Fibroblast of the aortic adventitia (primary cell): Measurements from ENCODE around the gene LIN28B. TPM values are rescaled to one million over a fixed set of nuclear protein-coding genes. Genes with fewer than 3 reads are reported as not detected.
"Not testable (repeated sequence)": the region's sequence is repeated elsewhere in the genome, so short reads cannot be mapped to it uniquely, and the experiment has no call there.

ENCODE experiments used
- DNase-seq: peaks from one replicate; pipeline ENCODE4 v3.0.0-alpha.2; 2010; ENCODE audit warnings: low read depth
- H3K4me3 ChIP-seq: 2 replicates; pipeline ENCODE4 v1.5.1; 2011; ENCODE audit warnings: low read depth, mild to moderate bottlenecking, control low read depth, low read length, moderate library complexity
- total RNA-seq: library from RNA; depleted of rRNA; stranded (reverse); fragments of >200 nt; gene quantifications from 2 replicates; pipeline ENCODE4 v1.2.3, GENCODE V29; 2012; ENCODE audit warnings: low replicate concordance
- TF ChIP-seq, protein P1 (sequence below): IDR thresholded peaks from 2 replicates; pipeline ENCODE4 v1.5.1; 2011; ENCODE audit warnings: mild to moderate bottlenecking, low read length, control low read depth, inconsistent platforms; ENCODE audit not compliant: insufficient read depth

LIN28B gene
- total RNA-seq, 1 donor = not detected

DNA sequence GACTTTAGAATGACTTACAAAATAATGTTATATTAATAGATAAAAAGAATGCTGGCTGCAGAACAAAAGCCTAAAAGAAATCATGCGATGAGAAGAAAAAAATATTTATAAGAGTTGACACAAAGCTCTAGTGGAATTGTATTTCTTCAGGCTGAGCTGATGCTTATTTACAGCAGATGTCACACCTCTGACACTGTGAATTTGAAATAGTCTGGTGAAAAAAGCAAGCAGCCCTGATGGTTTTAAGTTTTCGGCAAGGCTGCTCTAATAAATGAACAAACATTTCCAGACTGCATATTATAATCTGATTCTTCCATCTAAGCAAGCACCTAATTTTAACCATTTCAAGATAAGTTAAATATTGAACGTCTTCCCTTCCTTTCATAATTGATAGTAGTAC lies 109.9 kb downstream of the LIN28B start:
- no peak for DNase-seq
- TF ChIP-seq, protein P1, sequence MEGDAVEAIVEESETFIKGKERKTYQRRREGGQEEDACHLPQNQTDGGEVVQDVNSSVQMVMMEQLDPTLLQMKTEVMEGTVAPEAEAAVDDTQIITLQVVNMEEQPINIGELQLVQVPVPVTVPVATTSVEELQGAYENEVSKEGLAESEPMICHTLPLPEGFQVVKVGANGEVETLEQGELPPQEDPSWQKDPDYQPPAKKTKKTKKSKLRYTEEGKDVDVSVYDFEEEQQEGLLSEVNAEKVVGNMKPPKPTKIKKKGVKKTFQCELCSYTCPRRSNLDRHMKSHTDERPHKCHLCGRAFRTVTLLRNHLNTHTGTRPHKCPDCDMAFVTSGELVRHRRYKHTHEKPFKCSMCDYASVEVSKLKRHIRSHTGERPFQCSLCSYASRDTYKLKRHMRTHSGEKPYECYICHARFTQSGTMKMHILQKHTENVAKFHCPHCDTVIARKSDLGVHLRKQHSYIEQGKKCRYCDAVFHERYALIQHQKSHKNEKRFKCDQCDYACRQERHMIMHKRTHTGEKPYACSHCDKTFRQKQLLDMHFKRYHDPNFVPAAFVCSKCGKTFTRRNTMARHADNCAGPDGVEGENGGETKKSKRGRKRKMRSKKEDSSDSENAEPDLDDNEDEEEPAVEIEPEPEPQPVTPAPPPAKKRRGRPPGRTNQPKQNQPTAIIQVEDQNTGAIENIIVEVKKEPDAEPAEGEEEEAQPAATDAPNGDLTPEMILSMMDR = no peak

DNA sequence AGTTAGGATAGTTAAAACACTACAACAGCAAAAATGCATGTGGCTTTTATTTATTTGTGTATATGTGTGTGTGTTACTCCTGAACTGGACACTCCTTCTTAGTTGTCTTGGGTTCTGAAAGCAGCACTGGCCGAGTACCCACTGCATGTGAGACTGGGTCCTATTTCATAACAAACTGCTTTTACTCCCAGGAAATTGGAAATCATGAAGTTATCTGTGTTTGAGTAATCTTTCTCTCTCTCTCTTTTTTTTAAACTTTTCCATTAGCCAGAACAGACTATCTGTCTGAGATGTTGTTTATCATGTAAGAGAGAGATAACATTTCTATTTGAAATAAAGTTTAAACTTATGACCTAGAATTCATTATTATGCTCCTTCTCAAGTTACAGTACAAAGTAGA lies 110.4 kb downstream of the LIN28B start:
- no peak for DNase-seq
- no peak overlapping the region for H3K4me3 ChIP-seq
- TF ChIP-seq, protein P1 = no peak

More for the DNA sequence above, 109.9 kb downstream of the LIN28B start:
- H3K4me3 ChIP-seq = no peak overlapping the region

DNA sequence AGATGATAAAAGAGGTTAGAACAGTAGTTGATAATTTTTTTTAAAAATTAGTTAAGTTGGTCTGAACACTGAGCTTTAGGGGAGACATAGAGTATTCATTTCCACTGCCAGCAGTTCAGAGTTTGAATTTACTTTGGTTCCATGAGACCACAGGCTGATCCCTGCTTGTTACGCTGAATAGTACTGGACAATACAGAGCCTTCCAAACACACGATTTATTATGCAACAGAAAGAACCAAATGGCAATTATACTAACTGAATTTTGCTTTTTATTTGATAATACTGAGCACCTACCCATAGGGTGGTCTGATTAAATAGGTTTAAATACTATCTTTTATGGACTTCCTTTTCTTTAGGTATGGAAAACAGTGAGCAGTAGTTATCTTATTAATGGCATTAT lies 111.5 kb downstream of the LIN28B start:
- no peak for DNase-seq
- TF ChIP-seq, protein P1 = no peak
- H3K4me3 ChIP-seq = no peak overlapping the region

DNA sequence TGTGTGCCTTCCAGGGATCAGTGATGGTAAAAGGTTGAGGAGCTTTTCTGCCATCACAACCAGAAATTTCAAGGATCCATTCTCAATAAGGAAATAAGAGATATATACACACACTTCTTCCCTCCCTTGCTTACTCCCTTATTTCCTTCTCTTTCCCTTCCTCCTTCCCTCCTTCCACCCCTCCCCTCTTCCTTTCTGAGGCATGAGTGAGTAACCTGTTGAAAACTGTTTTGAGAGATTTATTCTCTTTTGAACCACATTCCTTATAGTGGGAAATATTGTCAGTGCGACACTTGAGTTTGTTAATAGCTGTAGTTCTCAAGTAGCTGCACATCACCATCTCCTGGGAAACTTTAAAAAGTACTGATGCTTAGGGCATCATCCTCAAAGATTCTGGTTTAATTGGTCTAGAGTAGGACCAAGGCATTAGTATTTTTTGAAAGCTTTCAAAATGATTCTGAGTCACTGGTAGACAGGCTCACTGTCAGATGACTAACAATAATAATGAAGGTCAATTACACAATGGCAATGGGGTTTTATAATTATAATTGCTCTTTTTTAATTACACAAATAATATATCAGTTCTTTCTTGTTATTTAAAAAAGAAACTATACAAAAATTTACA lies 113.0 kb downstream of the LIN28B start:
- TF ChIP-seq, protein P1 = no peak
- DNase-seq = no peak
- no peak overlapping the region for H3K4me3 ChIP-seq

DNA sequence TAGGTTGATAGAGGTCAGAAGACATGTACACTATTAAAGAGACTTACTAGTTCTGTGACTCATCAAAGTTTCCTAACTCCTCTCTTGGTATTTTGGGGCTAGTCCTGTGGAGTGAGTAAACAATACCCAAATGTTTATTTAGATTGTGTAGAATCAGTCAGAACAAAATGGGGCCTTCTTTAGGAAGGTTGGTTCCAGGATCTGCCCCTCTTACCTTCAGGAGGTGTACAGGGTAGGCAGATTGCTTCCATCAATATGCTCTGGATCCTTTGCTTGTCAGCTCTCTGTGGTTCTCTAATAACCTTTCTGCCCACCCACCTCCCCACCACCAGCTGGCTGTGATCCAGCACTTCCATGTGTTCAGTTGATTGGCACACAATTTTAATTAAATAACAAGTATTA lies 115.9 kb downstream of the LIN28B start:
- DNase-seq = peak; percentile 18
- H3K4me3 ChIP-seq = no peak overlapping the region
- TF ChIP-seq, protein P1 = no peak

DNA sequence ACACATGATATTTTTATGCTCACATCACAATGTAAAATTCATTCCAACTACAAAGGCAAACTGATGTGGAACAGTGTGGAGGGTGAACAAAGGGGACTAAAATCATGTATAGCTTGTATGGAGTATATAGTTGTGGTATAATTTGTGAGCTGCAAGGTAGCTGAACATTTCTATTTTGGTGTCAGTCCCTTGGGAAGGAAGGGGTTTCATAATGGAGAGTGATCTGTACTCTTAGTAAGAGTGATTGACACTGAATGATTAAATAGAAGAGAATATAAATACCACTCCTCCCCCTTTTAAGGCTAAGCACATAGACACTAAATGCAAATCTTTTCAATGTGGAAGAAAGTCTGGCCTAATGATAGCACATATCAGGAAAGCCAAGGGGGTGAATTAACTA lies 118.3 kb downstream of the LIN28B start:
- H3K4me3 ChIP-seq = no peak overlapping the region
- DNase-seq = no peak
- TF ChIP-seq, protein P1 = no peak

DNA sequence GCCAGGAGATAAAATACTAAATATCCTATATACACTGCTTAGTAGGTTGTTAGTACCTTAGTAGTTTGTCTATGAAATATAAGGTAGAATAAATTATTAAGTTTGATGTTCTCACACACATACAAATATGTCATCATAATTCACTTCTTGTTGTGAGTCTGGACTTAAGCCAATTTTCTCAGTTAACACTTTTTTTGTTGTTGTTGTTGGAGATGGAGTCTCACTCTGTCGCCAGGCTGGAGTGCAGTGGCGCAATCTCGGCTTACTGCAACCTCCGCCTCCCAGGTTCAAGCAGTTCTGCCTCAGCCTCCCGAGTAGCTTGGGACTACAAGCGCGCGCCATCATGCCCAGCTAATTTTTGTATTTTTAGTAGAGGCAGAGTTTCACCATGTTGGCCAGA lies 119.5 kb downstream of the LIN28B start:
- DNase-seq, H3K4me3 ChIP-seq: not testable (repeated sequence)
